Measurements from ENCODE around the gene AGR2. TPM values are rescaled to one million over a fixed set of nuclear protein-coding genes. Genes with fewer than 3 reads are reported as not detected.

AGR2 gene
- total and polyA plus RNA-seq, 2 of the 4 experiments (the other 2 are of a cell fraction) = not detected

- Histone ChIP-seq H4K91ac (ENCODE audit: insufficient read depth, low read depth, low read length) (no peak overlapping the region), H4K5ac (ENCODE audit: low read depth, low read length) (no peak overlapping the region), H3K4me3 (ENCODE audit: insufficient read depth, low read depth, low read length) (no peak overlapping the region), H4K8ac (ENCODE audit: low read depth in 2 of 2, low read length in 2 of 2) (no peak overlapping the region), H3K18ac (ENCODE audit: low read depth, low read length) (no peak overlapping the region), H3K9me1 (ENCODE audit: insufficient read depth, low read length) (no peaks in the 10 kb centered on the region), H3K14ac (replicated peaks; ENCODE audit: low read depth, low read length) (no peak overlapping the region), H2AK9ac (replicated peaks; ENCODE audit: low read depth, low read length, poor library complexity) (no peak overlapping the region), H3K79me1 (ENCODE audit: low read depth in 1 of 2, low read length in 2 of 2) (no peaks in the 10 kb centered on the region), H2BK5ac (ENCODE audit: low read depth, low read length, poor library complexity, severe bottlenecking) (no peak overlapping the region), H3K27ac (ENCODE audit: insufficient read depth, low read length) (no peak overlapping the region), H3K56ac (ENCODE audit: extremely low read depth, insufficient read depth, low read length) (no peak overlapping the region), H3K4me2 (ENCODE audit: low read depth, low read length) (no peak overlapping the region), H3K27me3 (ENCODE audit: control insufficient read depth, insufficient read depth, low read length) (no peaks in the 10 kb centered on the region), H2BK15ac (ENCODE audit: low read depth, low read length) (no peak overlapping the region), H3K4ac (ENCODE audit: low read depth, low read length) (no peak overlapping the region), H3K36me3 (ENCODE audit: control insufficient read depth, insufficient read depth, low read length) (no peaks in the 10 kb centered on the region), H3K9me3 (ENCODE audit: control insufficient read depth, insufficient read depth, low read length) (no peaks in the 10 kb centered on the region), H2AFZ (replicated peaks; ENCODE audit: low read length, poor library complexity) (no peak overlapping the region), H2BK20ac (ENCODE audit: low read depth, low read length) (no peak overlapping the region), H3K4me1 (ENCODE audit: control insufficient read depth, insufficient read depth, low read length) (no peaks in the 10 kb centered on the region), H2BK120ac (ENCODE audit: low read depth, low read length) (no peak overlapping the region), H2AK5ac (ENCODE audit: low read depth, low read length) (no peak overlapping the region), H4K20me1 (ENCODE audit: insufficient read depth, low read length) (no peaks in the 10 kb centered on the region), H3K9ac (ENCODE audit: low read depth, low read length) (no peak overlapping the region), H3K23ac (ENCODE audit: low read depth, low read length) (no peak overlapping the region)
- TF ChIP-seq RAD21 (IDR thresholded peaks at IDR 0.05; ENCODE audit: low read length) = no peak
- no peak for TF ChIP-seq MAZ (IDR thresholded peaks at IDR 0.05; ENCODE audit: borderline replicate concordance, low read depth, low read length)
- no peak for TF ChIP-seq CHD1 (IDR thresholded peaks at IDR 0.05; ENCODE audit: low read depth, low read length)
- TF ChIP-seq MXI1 (IDR thresholded peaks at IDR 0.05; ENCODE audit: borderline replicate concordance, low read depth, low read length) = no peak
- no peak for TF ChIP-seq NFE2L2 (IDR thresholded peaks at IDR 0.05; ENCODE audit: low read depth, low read length)
- TF ChIP-seq BHLHE40 (IDR thresholded peaks at IDR 0.05; ENCODE audit: low read depth, low read length) = no peak
- WGBS, 2 experiments (ENCODE audit: extremely low coverage in 2 of 2, insufficient read length in 1 of 2) = no CpG with 5 or more reads among the region's 2 CpGs
- POLR2A ChIA-PET (ENCODE audit: unreplicated experiment) = no interaction called here
- ATAC-seq (ENCODE audit: low read depth) = no peak
- in situ Hi-C loops (cut with MboI; ENCODE audit: low sequenced_read_pairs) (no loop called here), intact Hi-C loops (cut with micrococcal nuclease) (no loop called here), dilution Hi-C loops (cut with HindIII; ENCODE audit: low sequenced_read_pairs, unreplicated experiment) (no loop called here)
- no peak for DNase-seq
- CTCF ChIA-PET = no interaction called here
- BruUV-seq (replicated peaks) = no TSS peak
These were observed 39.4 kb downstream of the AGR2 start for GRCh38 chr7:16765436-16765859.
